Body of pancreas (tissue), 4 donors: Measurements from ENCODE around the gene UNC80.

ENCODE experiments used
- POLR2A ChIP-seq, 3 donors: fragments of 450-650 bp; IDR thresholded peaks; one replicate each; pipeline ENCODE4 v1.6.1; 2016; ENCODE audit warnings: antibody characterized with exemption in 3 of 3, mild to moderate bottlenecking in 2 of 3
- TF ChIP-seq, protein P1 (sequence below), 7 experiments: fragments of 450-650 bp in 4 of 7; fragments of 200-600 bp in 3 of 7; sonication (generic) in 3 of 7; IDR thresholded peaks; one replicate each; pipeline ENCODE4 v1.5.1; 2016 to 2019; ENCODE audit warnings: antibody characterized with exemption in 7 of 7

DNA sequence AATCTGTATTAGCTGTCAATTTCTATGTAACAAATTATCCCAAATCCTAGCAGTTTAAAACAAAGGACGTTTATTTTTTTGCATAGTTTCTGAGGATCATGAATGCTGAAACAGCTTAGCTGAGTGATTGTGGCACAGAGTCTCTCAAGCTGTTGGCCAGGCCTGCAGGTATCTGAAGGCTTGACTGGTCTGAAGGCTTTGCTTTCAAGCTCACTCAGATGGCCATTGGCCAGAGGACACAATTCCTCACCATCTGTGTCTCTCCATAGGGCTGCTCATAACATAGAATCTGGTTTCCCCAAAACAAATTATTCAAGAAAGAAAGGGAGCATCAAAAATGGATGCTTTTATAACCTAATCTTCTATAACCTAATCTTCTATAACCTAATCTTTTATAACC, 33.7 kb downstream of the UNC80 start:
- TF ChIP-seq, protein P1, sequence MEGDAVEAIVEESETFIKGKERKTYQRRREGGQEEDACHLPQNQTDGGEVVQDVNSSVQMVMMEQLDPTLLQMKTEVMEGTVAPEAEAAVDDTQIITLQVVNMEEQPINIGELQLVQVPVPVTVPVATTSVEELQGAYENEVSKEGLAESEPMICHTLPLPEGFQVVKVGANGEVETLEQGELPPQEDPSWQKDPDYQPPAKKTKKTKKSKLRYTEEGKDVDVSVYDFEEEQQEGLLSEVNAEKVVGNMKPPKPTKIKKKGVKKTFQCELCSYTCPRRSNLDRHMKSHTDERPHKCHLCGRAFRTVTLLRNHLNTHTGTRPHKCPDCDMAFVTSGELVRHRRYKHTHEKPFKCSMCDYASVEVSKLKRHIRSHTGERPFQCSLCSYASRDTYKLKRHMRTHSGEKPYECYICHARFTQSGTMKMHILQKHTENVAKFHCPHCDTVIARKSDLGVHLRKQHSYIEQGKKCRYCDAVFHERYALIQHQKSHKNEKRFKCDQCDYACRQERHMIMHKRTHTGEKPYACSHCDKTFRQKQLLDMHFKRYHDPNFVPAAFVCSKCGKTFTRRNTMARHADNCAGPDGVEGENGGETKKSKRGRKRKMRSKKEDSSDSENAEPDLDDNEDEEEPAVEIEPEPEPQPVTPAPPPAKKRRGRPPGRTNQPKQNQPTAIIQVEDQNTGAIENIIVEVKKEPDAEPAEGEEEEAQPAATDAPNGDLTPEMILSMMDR (IDR thresholded peaks at IDR 0.05), result no peak
- no peak for TF ChIP-seq POLR2A (IDR thresholded peaks at IDR 0.05)
